ENCODE measurements around the gene ADGRG2. TPM values are rescaled to one million over a fixed set of nuclear protein-coding genes. Genes with fewer than 3 reads are reported as not detected.

Gene ADGRG2
- total RNA-seq, 2 experiments from 2014 or later, result not detected

- CTCF ChIA-PET, result no interaction called here
- POLR2A ChIA-PET, result no interaction called here
Observed at GRCh38 chrX:18970465-18970864, 151.8 kb downstream of the ADGRG2 start.

- CTCF ChIA-PET, result no interaction called here
- POLR2A ChIA-PET, result no interaction called here
Observed at GRCh38 chrX:18966624-18967023, 155.6 kb downstream of the ADGRG2 start.

- ChIA-PET CTCF (no interaction called here), POLR2A (no interaction called here)
Observed at GRCh38 chrX:18964901-18965300, 157.4 kb downstream of the ADGRG2 start.

GRCh38 chrX:18964026-18964425 lies 158.2 kb downstream of the ADGRG2 start:
- CTCF ChIA-PET, result no interaction called here
- POLR2A ChIA-PET, result no interaction called here

- ChIA-PET CTCF (no interaction called here), POLR2A (no interaction called here)
Observed at GRCh38 chrX:18962329-18962728, 159.9 kb downstream of the ADGRG2 start.

- ChIA-PET CTCF (no interaction called here), POLR2A (no interaction called here)
Observed at GRCh38 chrX:18961686-18962085, 160.6 kb downstream of the ADGRG2 start.

GRCh38 chrX:18956303-18957032 lies 165.8 kb downstream of the ADGRG2 start:
- POLR2A ChIA-PET, result no interaction called here
- CTCF ChIA-PET, result no interaction called here

GRCh38 chrX:18955676-18956075 lies 166.6 kb downstream of the ADGRG2 start:
- POLR2A ChIA-PET, result no interaction called here
- CTCF ChIA-PET, result no interaction called here

GRCh38 chrX:18951032-18951431 lies 171.2 kb downstream of the ADGRG2 start:
- ChIA-PET POLR2A (no interaction called here), CTCF (no interaction called here)

GRCh38 chrX:18949944-18950301 lies 172.3 kb downstream of the ADGRG2 start:
- CTCF ChIA-PET, result no interaction called here
- POLR2A ChIA-PET, result no interaction called here

GRCh38 chrX:18949291-18949943 lies 172.9 kb downstream of the ADGRG2 start:
- CTCF ChIA-PET, result no interaction called here
- POLR2A ChIA-PET, result no interaction called here

GRCh38 chrX:18946611-18947010 lies 175.7 kb downstream of the ADGRG2 start:
- ChIA-PET CTCF (no interaction called here), POLR2A (no interaction called here)

GRCh38 chrX:18946157-18946556 lies 176.1 kb downstream of the ADGRG2 start:
- POLR2A ChIA-PET, result no interaction called here
- CTCF ChIA-PET, result no interaction called here

- CTCF ChIA-PET, result no interaction called here
Observed at GRCh38 chrX:18945483-18945882, 176.8 kb downstream of the ADGRG2 start.

GRCh38 chrX:18944482-18944881 lies 177.8 kb downstream of the ADGRG2 start:
- ChIA-PET POLR2A (no interaction called here), CTCF (no interaction called here)

More at GRCh38 chrX:18945483-18945882, 176.8 kb downstream of the ADGRG2 start:
- POLR2A ChIA-PET, result no interaction called here

- POLR2A ChIA-PET, result no interaction called here
- CTCF ChIA-PET, result no interaction called here
Observed at GRCh38 chrX:18941896-18942295, 180.4 kb downstream of the ADGRG2 start.

Other genes starting within 250 kb of the ADGRG2 start
- gene PHKA2, start 138.4 kb downstream of the ADGRG2 start, total RNA-seq, result 10 to 100 TPM; 17.7 to 18.0 TPM
- gene PDHA1, start 221.5 kb upstream of the ADGRG2 start, total RNA-seq, result 100 to 1,000 TPM; 291 to 293 TPM

Measured in activated CD8-positive, alpha-beta memory T cell treated with anti-CD3 and anti-CD28 coated beads for 36 hours (primary cell).